ENCODE results near the gene PARP8. TPM values are rescaled to one million over a fixed set of nuclear protein-coding genes. Genes with fewer than 3 reads are reported as not detected.

The PARP8 gene
- total RNA-seq, 3 donors from 2014 or later = 24.3 to 41.7 (median 26.2) TPM

DNA sequence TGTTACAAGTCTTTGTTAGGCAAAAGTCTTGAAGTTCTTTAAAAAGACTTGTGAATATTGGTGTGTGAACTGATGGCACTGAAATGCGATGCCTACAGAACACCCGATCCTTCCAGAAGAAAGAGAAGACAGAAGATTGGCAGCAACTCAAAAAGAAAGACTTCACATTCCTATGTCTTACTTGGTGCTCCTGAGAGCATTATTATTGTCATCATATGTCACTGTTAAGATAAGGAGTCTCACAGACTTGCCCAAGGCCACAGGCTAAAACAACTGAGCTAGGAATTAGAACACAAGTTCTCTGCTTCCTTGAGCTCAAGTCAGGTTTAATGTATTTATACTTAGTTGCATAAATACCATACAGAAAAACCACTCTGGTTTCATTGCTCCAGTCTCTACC lies 198.0 kb downstream of the PARP8 start:
- no peaks in the 10 kb centered on the region for H3K27me3 ChIP-seq
- TF ChIP-seq, protein P1, sequence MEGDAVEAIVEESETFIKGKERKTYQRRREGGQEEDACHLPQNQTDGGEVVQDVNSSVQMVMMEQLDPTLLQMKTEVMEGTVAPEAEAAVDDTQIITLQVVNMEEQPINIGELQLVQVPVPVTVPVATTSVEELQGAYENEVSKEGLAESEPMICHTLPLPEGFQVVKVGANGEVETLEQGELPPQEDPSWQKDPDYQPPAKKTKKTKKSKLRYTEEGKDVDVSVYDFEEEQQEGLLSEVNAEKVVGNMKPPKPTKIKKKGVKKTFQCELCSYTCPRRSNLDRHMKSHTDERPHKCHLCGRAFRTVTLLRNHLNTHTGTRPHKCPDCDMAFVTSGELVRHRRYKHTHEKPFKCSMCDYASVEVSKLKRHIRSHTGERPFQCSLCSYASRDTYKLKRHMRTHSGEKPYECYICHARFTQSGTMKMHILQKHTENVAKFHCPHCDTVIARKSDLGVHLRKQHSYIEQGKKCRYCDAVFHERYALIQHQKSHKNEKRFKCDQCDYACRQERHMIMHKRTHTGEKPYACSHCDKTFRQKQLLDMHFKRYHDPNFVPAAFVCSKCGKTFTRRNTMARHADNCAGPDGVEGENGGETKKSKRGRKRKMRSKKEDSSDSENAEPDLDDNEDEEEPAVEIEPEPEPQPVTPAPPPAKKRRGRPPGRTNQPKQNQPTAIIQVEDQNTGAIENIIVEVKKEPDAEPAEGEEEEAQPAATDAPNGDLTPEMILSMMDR (IDR thresholded peaks at IDR 0.05) = no peak
- no peak for TF ChIP-seq POLR2A (IDR thresholded peaks at IDR 0.05)
- no peak for TF ChIP-seq POLR2AphosphoS5 (IDR thresholded peaks at IDR 0.05)
- H3K27ac ChIP-seq = no peak overlapping the region
- no peak for DNase-seq (ENCODE audit: low spot score in 2 of 2)
- H3K36me3 ChIP-seq = no peaks in the 10 kb centered on the region
- no peaks in the 10 kb centered on the region for H3K4me1 ChIP-seq
- H3K9me3 ChIP-seq = no peaks in the 10 kb centered on the region
- no peak overlapping the region for H3K4me3 ChIP-seq
- intact Hi-C loops (cut with DNase I; ENCODE audit: low total_unique reads) = no loop called here

DNA sequence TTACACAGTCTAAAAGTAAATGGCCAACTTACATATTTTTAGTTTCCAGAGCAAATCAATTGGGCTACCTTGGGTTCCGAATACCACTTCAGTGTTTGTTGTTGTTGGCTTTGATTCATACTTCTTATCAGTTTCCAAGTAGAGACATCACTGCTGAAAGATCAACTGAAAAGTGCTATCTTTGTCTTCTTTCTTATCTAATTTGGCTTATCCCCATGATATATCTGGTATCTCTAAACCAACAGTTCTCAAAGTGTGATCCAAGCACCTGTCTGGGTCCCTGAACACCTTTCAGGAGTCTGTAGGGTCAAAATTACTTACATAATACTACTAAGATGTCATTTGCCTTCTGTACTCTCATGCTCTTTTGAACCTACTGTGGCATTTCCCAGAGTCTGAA lies 200.0 kb downstream of the PARP8 start:
- intact Hi-C loops (cut with DNase I; ENCODE audit: low total_unique reads) = no loop called here
- no peaks in the 10 kb centered on the region for H3K36me3 ChIP-seq
- no peaks in the 10 kb centered on the region for H3K9me3 ChIP-seq
- H3K27ac ChIP-seq = no peak overlapping the region
- H3K27me3 ChIP-seq = no peaks in the 10 kb centered on the region
- H3K4me3 ChIP-seq = no peak overlapping the region
- no peaks in the 10 kb centered on the region for H3K4me1 ChIP-seq
- TF ChIP-seq POLR2A (IDR thresholded peaks at IDR 0.05) (no peak), POLR2AphosphoS5 (IDR thresholded peaks at IDR 0.05) (no peak)
- TF ChIP-seq, protein P1 (IDR thresholded peaks at IDR 0.05) = no peak
- no peak for DNase-seq (ENCODE audit: low spot score in 2 of 2)

DNA sequence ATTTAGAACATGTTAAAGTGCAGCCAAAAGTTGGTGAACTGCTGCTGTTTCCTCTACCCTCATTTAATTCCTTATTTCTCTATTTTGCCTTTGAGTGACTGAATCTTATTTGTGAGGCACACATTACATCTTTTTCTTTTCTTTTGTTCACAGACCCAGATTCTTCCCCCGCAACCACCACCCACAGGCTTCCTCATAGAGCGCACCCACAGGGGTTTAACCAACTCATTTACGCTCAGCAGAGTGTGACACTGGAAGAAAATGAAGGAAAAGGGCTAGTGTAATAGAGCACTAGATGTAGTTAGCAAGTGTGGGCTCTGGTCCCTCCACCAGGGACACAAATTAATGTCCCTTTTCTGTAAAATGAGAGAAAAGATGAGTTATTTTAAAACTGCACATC lies 200.7 kb downstream of the PARP8 start:
- no peak for DNase-seq (ENCODE audit: low spot score in 2 of 2)
- Histone ChIP-seq H3K4me1 (no peaks in the 10 kb centered on the region), H3K27me3 (no peaks in the 10 kb centered on the region), H3K27ac (no peak overlapping the region), H3K9me3 (no peaks in the 10 kb centered on the region), H3K4me3 (no peak overlapping the region), H3K36me3 (no peaks in the 10 kb centered on the region)
- intact Hi-C loops (cut with DNase I; ENCODE audit: low total_unique reads) = no loop called here
- TF ChIP-seq, protein P1 (IDR thresholded peaks at IDR 0.05) = no peak
- TF ChIP-seq POLR2AphosphoS5 (IDR thresholded peaks at IDR 0.05) (no peak), POLR2A (IDR thresholded peaks at IDR 0.05) (no peak)

DNA sequence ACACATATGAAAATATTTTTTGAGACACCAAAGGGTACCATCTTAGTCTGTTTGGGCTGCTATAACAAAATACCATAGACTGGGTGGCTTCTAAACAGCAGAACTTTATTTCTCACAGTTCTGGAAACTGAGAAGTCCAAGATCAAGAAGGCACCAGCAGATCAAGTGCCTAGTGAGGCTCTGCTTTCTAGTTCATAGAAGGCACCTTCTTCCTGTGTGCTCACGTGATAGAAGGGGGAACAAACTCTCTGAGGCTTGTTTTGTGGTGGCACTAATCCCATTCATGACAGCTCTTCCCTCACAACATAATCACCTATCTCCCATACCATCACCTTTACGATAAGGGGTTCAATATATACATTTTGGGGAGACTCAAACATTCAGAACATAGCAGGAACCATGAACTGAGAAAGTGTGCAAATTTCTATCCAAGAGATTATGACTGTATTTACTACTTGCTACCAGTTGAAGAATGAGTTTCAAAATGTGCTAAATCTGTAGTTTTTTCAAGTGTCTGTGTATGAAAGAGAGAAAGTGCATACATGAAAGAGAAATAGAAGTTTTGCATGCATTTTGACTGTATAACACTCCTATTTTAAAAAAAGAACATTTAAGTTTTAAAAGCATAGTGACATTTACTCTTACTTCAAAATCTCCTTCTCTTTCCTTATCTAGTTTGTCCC lies 207.3 kb downstream of the PARP8 start:
- H3K27me3 ChIP-seq = no peaks in the 10 kb centered on the region
- intact Hi-C loops (cut with DNase I; ENCODE audit: low total_unique reads) = no loop called here

DNA sequence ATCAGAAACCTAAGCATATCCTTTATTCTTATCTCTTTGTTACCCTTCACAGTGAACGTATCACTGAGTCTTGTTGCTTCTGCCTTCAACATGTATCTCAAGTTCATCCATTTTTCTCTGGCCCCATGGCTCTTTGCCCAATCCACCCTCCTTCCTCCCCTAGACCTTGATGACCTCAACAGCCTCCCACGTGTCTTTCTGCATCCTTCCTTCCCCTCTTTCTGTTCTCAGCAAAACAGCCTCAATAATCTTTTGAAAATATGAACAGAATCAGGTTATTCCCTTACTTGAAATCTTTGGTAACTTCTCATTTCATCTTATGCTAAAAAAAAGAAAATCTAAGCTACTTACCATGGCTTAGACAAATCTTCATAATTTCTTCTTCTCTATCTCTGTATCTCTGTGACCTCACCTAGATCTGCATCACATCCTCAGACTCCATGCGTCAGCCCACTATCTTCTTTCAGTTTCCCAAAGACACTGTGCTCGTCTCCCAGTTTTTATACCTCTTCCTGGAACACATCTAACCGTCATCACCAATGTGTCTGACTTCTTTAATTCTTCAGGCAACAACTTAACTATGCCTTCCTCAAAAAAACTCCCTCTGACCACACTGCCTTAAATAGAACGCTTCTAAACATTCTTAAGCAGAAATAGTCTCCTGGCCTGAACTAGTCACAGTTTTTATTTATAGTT lies 208.0 kb downstream of the PARP8 start:
- TF ChIP-seq, protein P1 (IDR thresholded peaks at IDR 0.05) = no peak
- TF ChIP-seq POLR2A (IDR thresholded peaks at IDR 0.05) (no peak), POLR2AphosphoS5 (IDR thresholded peaks at IDR 0.05) (no peak)
- Histone ChIP-seq H3K36me3 (no peaks in the 10 kb centered on the region), H3K27ac (no peak overlapping the region), H3K27me3 (no peaks in the 10 kb centered on the region), H3K4me3 (no peak overlapping the region), H3K4me1 (no peaks in the 10 kb centered on the region), H3K9me3 (no peaks in the 10 kb centered on the region)
- no peak for DNase-seq (ENCODE audit: low spot score in 2 of 2)
- intact Hi-C loops (cut with DNase I; ENCODE audit: low total_unique reads) = no loop called here

More for the DNA sequence above, 207.3 kb downstream of the PARP8 start:
- Histone ChIP-seq H3K27ac (no peak overlapping the region), H3K36me3 (no peaks in the 10 kb centered on the region), H3K9me3 (no peaks in the 10 kb centered on the region), H3K4me1 (no peaks in the 10 kb centered on the region), H3K4me3 (no peak overlapping the region)
- TF ChIP-seq, protein P1 (IDR thresholded peaks at IDR 0.05) = no peak
- no peak for TF ChIP-seq POLR2AphosphoS5 (IDR thresholded peaks at IDR 0.05)
- no peak for TF ChIP-seq POLR2A (IDR thresholded peaks at IDR 0.05)
- no peak for DNase-seq (ENCODE audit: low spot score in 2 of 2)
